GM18861 (cell line): Measurements from ENCODE around the gene ACP3.

Source experiments
- ATAC-seq: cut with Tn5 transposase; IDR thresholded peaks from one replicate; pipeline ENCODE4 v1.9.1; 2021; ENCODE audit not compliant: unreplicated experiment

ACP3 gene

GRCh38 chr3:132315851-132316250 is 1.4 kb upstream of the ACP3 start:
- no peak for ATAC-seq

GRCh38 chr3:132318451-132318850 is 1.2 kb downstream of the ACP3 start:
- no peak for ATAC-seq

GRCh38 chr3:132321304-132321703 is 4.1 kb downstream of the ACP3 start:
- no peak for ATAC-seq

GRCh38 chr3:132325103-132325606 is 7.9 kb downstream of the ACP3 start:
- ATAC-seq = no peak

GRCh38 chr3:132325634-132326033 is 8.4 kb downstream of the ACP3 start:
- ATAC-seq = no peak

GRCh38 chr3:132326251-132326650 is 9.0 kb downstream of the ACP3 start:
- ATAC-seq = no peak

- no peak for ATAC-seq
These were observed 14.9 kb downstream of the ACP3 start for GRCh38 chr3:132332082-132332481.

GRCh38 chr3:132332508-132332907 is 15.3 kb downstream of the ACP3 start:
- no peak for ATAC-seq

- no peak for ATAC-seq
These were observed 24.5 kb downstream of the ACP3 start for GRCh38 chr3:132341746-132342145.

- no peak for ATAC-seq
These were observed 25.0 kb downstream of the ACP3 start for GRCh38 chr3:132342183-132342582.

GRCh38 chr3:132342610-132343009 is 25.4 kb downstream of the ACP3 start:
- no peak for ATAC-seq

GRCh38 chr3:132343018-132343612 is 25.9 kb downstream of the ACP3 start:
- peak; percentile 62 for ATAC-seq

- ATAC-seq = no peak
These were observed 27.6 kb downstream of the ACP3 start for GRCh38 chr3:132344666-132345280.

GRCh38 chr3:132346841-132347736 is 29.9 kb downstream of the ACP3 start:
- no peak for ATAC-seq

GRCh38 chr3:132347811-132348210 is 30.6 kb downstream of the ACP3 start:
- ATAC-seq = no peak

- no peak for ATAC-seq
These were observed 31.3 kb downstream of the ACP3 start for GRCh38 chr3:132348531-132348930.

- ATAC-seq = no peak
These were observed 33.6 kb downstream of the ACP3 start for GRCh38 chr3:132350814-132351213.

GRCh38 chr3:132351222-132351806 is 34.1 kb downstream of the ACP3 start:
- ATAC-seq = no peak

GRCh38 chr3:132352556-132353143 is 35.4 kb downstream of the ACP3 start:
- ATAC-seq = peak; percentile 67

- ATAC-seq = no peak
These were observed 37.9 kb downstream of the ACP3 start for GRCh38 chr3:132354916-132355702.
